Neutrophil (primary cell): ENCODE results near the gene PGA3.
"Not testable (repeated sequence)": the region's sequence is repeated elsewhere in the genome, so short reads cannot be mapped to it uniquely, and the experiment has no call there.

ENCODE experiments used
- H3K27ac ChIP-seq: fragments of 200-600 bp; sonication (generic); 2 replicates; pipeline ENCODE4 v1.5.1; 2016; ENCODE audit warnings: mild to moderate bottlenecking, moderate library complexity
- H3K27me3 ChIP-seq: fragments of 200-600 bp; sonication (generic); 2 replicates; pipeline ENCODE4 v1.6.0; 2016; ENCODE audit warnings: mild to moderate bottlenecking
- H3K36me3 ChIP-seq: fragments of 200-600 bp; sonication (generic); 2 replicates; pipeline ENCODE4 v1.5.1; 2017
- H3K4me1 ChIP-seq, 2 experiments: fragments of 200-600 bp in 1 of 2; sonication (generic) in 1 of 2; 1 replicate in 1 of 2; 2 replicates in 1 of 2; pipeline versions ENCODE4 v1.5.1 to v1.6.1; 2013 to 2016; ENCODE audit warnings: low read depth in 1 of 2, low read length in 1 of 2, mild to moderate bottlenecking in 1 of 2, moderate library complexity in 1 of 2; ENCODE audit not compliant: control insufficient read depth in 1 of 2, insufficient read depth in 1 of 2
- H3K4me3 ChIP-seq, 2 experiments: fragments of 200-600 bp in 1 of 2; sonication (generic) in 1 of 2; 1 replicate in 1 of 2; 2 replicates in 1 of 2; pipeline ENCODE4 v1.5.1; 2013 to 2016; ENCODE audit warnings: low read depth in 1 of 2, low read length in 1 of 2, mild to moderate bottlenecking in 1 of 2, moderate library complexity in 1 of 2
- H3K9me3 ChIP-seq: fragments of 200-600 bp; sonication (generic); 2 replicates; pipeline ENCODE4 v1.5.1; 2016

PGA3 gene

GRCh38 chr11:61226457-61227137 lies 23.3 kb downstream of the PGA3 start:
- H3K9me3 ChIP-seq, H3K4me1 ChIP-seq, H3K4me3 ChIP-seq, H3K27ac ChIP-seq, H3K27me3 ChIP-seq, H3K36me3 ChIP-seq: not testable (repeated sequence)

GRCh38 chr11:61229458-61229857 lies 26.1 kb downstream of the PGA3 start:
- not testable (repeated sequence) for H3K27me3 ChIP-seq, H3K27ac ChIP-seq, H3K4me1 ChIP-seq, H3K4me3 ChIP-seq, H3K9me3 ChIP-seq, H3K36me3 ChIP-seq

- H3K36me3 ChIP-seq, H3K9me3 ChIP-seq, H3K27ac ChIP-seq, H3K4me1 ChIP-seq, H3K4me3 ChIP-seq, H3K27me3 ChIP-seq: not testable (repeated sequence)
These were observed 27.7 kb downstream of the PGA3 start for GRCh38 chr11:61231033-61231432.

GRCh38 chr11:61231585-61231984 lies 28.3 kb downstream of the PGA3 start:
- not testable (repeated sequence) for H3K36me3 ChIP-seq, H3K9me3 ChIP-seq, H3K27ac ChIP-seq, H3K27me3 ChIP-seq, H3K4me1 ChIP-seq, H3K4me3 ChIP-seq

- not testable (repeated sequence) for H3K9me3 ChIP-seq, H3K4me1 ChIP-seq, H3K27ac ChIP-seq, H3K36me3 ChIP-seq, H3K4me3 ChIP-seq, H3K27me3 ChIP-seq
These were observed 29.3 kb downstream of the PGA3 start for GRCh38 chr11:61232548-61233145.

DNA sequence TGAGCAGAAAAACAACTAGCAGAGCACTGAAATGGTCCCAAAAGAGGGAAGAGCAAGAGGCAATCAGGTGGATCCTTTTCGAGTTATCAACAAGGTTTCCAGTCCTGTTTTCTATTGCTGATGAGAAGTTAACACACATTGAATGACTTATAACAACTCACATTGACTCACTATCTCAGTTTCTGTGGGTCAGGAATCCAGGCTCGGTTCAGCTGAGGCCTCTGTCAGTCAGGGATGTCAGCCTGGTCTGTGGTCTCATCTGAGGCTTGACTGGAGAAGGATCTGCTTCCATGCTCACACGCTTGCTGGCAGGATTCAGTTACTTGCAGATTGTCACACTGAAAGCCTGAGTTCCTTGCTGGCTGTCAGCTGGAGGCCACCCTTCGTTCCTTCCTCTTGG lies 33.8 kb downstream of the PGA3 start:
- not testable (repeated sequence) for H3K4me3 ChIP-seq, H3K27me3 ChIP-seq, H3K4me1 ChIP-seq, H3K9me3 ChIP-seq, H3K36me3 ChIP-seq, H3K27ac ChIP-seq

- not testable (repeated sequence) for H3K27ac ChIP-seq, H3K27me3 ChIP-seq, H3K4me3 ChIP-seq, H3K9me3 ChIP-seq, H3K4me1 ChIP-seq, H3K36me3 ChIP-seq
These were observed 37.0 kb downstream of the PGA3 start for GRCh38 chr11:61240288-61240687.

DNA sequence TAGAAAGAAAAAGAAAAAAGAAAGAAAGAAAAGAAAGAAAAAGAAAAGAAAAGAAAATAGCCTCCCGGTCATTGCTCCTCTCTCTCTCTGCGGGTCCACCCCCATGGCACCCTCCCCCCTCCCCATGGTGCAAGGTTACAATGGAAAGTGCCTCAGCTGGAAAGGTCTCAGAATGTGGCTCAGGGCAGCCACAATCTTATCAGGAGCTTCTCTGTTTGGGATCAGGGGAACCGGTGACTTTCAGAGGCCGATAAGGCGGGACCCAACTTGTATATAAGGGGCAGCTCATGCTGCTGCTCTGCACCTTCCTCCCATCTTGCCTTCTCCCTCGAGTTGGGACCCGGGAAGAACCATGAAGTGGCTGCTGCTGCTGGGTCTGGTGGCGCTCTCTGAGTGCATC lies 37.6 kb downstream of the PGA3 start, which contains the start of gene PGA5:
TSS of gene PGA5 (plus strand) at position 301 of the 400 bp plus-strand sequence. CDS start at position 353, 52 bp downstream.
- not testable (repeated sequence) for H3K4me3 ChIP-seq, H3K9me3 ChIP-seq, H3K4me1 ChIP-seq, H3K27ac ChIP-seq, H3K27me3 ChIP-seq, H3K36me3 ChIP-seq

DNA sequence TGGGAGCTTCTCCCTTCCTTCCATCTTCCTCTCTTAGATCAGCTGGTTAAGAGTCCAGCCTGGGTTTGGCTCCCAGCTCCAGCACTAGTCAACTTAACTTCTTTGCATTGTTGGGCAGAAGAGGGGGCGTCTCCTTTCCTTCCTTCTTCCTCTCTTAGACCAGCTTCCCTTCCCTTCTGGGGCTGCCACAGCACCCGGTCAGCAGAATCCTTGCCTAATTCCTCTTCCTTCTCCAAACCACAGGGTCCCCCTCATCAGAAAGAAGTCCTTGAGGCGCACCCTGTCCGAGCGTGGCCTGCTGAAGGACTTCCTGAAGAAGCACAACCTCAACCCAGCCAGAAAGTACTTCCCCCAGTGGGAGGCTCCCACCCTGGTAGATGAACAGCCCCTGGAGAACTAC lies 38.2 kb downstream of the PGA3 start:
- not testable (repeated sequence) for H3K9me3 ChIP-seq, H3K4me1 ChIP-seq, H3K36me3 ChIP-seq, H3K4me3 ChIP-seq, H3K27me3 ChIP-seq, H3K27ac ChIP-seq

GRCh38 chr11:61245284-61245964 lies 42.1 kb downstream of the PGA3 start:
- H3K9me3 ChIP-seq, H3K4me3 ChIP-seq, H3K27ac ChIP-seq, H3K27me3 ChIP-seq, H3K36me3 ChIP-seq, H3K4me1 ChIP-seq: not testable (repeated sequence)

DNA sequence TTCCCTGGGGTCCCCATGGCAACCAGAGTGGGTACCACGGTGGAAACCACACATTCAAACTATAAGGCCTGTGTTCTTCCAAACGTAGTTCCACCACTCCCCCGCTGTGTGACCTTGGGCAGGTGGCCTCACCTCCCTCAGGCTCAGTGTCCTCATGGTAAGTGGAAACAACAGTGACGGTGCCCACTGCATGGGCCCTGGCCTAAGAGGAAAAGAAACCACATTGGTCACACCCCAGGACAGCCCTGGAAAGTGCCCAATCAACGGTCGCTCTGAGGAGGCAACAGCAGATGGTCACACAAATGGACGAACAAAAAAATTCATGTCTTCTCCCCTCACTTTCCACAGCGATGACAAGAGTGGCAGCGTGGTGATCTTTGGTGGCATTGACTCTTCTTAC lies 44.8 kb downstream of the PGA3 start:
- not testable (repeated sequence) for H3K4me3 ChIP-seq, H3K9me3 ChIP-seq, H3K27ac ChIP-seq, H3K4me1 ChIP-seq, H3K27me3 ChIP-seq, H3K36me3 ChIP-seq

DNA sequence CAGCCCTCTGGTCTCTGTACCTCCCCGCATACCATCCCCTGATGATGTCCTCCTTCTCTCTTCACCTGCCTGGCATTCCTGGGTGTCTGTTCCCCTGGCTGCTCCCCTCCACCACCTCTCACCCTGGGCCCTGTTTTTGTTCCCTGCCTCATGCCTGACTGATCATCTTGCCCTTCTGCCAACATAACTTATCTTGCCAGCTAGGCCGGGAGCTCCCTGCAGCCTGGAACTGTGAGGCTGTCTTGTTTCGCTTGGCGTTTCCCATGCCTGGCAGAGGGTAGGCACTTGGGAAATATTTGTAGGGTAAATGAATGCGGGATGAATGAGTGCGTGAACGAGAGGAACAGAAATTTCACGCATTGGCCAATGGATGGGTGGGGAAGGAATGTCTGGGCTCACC lies 45.9 kb downstream of the PGA3 start:
- H3K36me3 ChIP-seq, H3K4me1 ChIP-seq, H3K27me3 ChIP-seq, H3K4me3 ChIP-seq, H3K27ac ChIP-seq, H3K9me3 ChIP-seq: not testable (repeated sequence)

DNA sequence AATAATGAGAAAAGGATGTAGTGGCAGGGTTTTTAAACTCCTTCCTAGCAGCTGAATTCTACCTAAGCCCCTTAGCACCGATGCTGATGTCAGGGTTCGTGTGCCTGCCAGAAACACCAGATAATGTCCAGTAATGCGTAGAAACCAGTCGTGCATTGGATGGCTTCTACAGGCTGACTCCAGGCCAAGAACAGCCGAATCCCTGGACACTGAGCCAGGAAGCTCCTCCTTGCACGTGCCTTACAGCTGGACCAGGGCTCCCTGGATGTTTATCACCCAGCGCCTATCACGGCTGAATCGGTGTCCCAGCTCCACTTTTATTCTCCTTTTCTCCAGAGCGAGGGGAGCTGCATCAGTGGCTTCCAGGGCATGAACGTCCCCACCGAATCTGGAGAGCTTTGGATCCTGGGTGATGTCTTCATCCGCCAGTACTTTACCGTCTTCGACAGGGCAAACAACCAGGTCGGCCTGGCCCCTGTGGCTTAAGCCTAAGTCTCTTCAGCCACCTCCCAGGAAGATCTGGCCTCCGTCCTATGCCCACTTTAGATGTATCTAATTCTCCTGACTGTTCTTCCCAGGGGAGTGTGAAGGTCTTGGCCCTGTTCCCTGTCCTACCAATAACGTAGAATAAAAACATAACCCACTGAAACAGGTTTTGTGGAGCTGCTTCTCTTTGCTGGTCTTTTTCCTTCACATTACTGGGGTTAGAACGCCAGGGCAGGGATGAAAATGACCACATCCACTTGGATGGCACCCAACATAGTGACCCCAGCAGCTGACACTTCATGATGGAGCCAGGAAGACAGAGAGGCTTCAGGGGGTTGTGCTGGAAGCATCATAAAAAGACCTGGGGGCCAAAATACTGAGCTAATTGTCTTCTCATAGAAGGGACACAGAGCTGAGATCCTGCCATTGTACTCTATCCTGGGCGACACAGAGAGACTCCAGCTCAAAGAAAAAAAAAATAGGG lies 47.8 kb downstream of the PGA3 start:
- not testable (repeated sequence) for H3K27ac ChIP-seq, H3K36me3 ChIP-seq, H3K27me3 ChIP-seq, H3K9me3 ChIP-seq, H3K4me1 ChIP-seq, H3K4me3 ChIP-seq
